ENCODE data around the gene C1QTNF7. TPM values are rescaled to one million over a fixed set of nuclear protein-coding genes. Genes with fewer than 3 reads are reported as not detected.

The C1QTNF7 gene
- polyA plus RNA-seq, 3 donors, result 22.7 to 28.1 (median 22.8) TPM

Other genes starting within 250 kb of the C1QTNF7 start
- 10 to 100 TPM; 54.3 to 58.9 (median 54.9) TPM for gene CC2D2A, start 41.8 kb downstream of the C1QTNF7 start, polyA plus RNA-seq (ENCODE audit: insufficient read length in 3 of 3)
- gene FBXL5, start 227.3 kb downstream of the C1QTNF7 start, polyA plus RNA-seq (ENCODE audit: insufficient read length in 3 of 3), result 100 to 1,000 TPM; 136 to 147 (median 140) TPM

Data from right renal cortex interstitium (tissue), 3 donors.